HepG2 (cell line): ENCODE measurements around the gene FAM174C. TPM values are rescaled to one million over a fixed set of nuclear protein-coding genes. Genes with fewer than 3 reads are reported as not detected.

Experiments
- ATAC-seq: fragments of 200-7000 bp; cut with Tn5 transposase; 3 replicates; pipeline ENCODE4 v1.9.1; 2020; ENCODE audit warnings: mild to moderate bottlenecking, moderate library complexity
- BruUV-seq: library from RNA; stranded (reverse); fragments of 400-500 nt; replicated peaks from 2 replicates; lab custom pipeline; 2021; lab: Mats Ljungman, UMichigan
- CTCF ChIA-PET: fragments of 300-600 bp; formaldehyde crosslinking; extraction: SDS; loops from one replicate; lab custom pipeline; 2021; ENCODE audit warnings: low total read pairs, inconsistent platforms, low intra/inter-chr PET ratio; lab: Yijun Ruan, JAX
- POLR2A ChIA-PET: fragments of 350-600 bp; sonication (Branson Sonifier 250); formaldehyde crosslinking; loops from one replicate; lab custom pipeline; 2020; ENCODE audit warnings: antibody characterized with exemption, inconsistent platforms; lab: Yijun Ruan, JAX
- DNase-seq: peaks from one replicate; pipeline ENCODE4 v3.0.0-alpha.2; 2015; ENCODE audit warnings: low spot score
- FAIRE-seq: peaks from 3 replicates; lab custom pipeline; 2011; peaks lifted over from hg19 to GRCh38; lab: Jason Lieb, UNC
- H2AFZ ChIP-seq: one replicate; pipeline ENCODE4 v1.6.1; 2011; ENCODE audit warnings: low read length, inconsistent platforms
- H3K27ac ChIP-seq: fragments of 300-600 bp; 3 replicates; pipeline ENCODE4 v1.8.0; 2011; ENCODE audit warnings: mixed run types, mild to moderate bottlenecking, mixed read lengths, low read length, inconsistent platforms; ENCODE audit not compliant: insufficient read depth; ENCODE audit errors: extremely low read length
- H3K27me3 ChIP-seq, 2 experiments: fragments of 200-600 bp in 1 of 2; 2 replicates in 1 of 2; 3 replicates in 1 of 2; pipeline versions ENCODE4 v1.6.0 to v1.8.0; 2011; ENCODE audit warnings: low read length in 2 of 2, mild to moderate bottlenecking in 2 of 2, moderate library complexity in 2 of 2, inconsistent platforms in 1 of 2; ENCODE audit not compliant: insufficient read depth in 2 of 2, control insufficient read depth in 1 of 2
- H3K36me3 ChIP-seq, 2 experiments: fragments of 200-600 bp in 1 of 2; replicated peaks in 1 of 2; 2 replicates in 1 of 2; 3 replicates in 1 of 2; pipeline versions ENCODE4 v1.5.1 to v1.8.0; 2011; ENCODE audit warnings: low read length in 2 of 2, inconsistent platforms in 1 of 2; ENCODE audit not compliant: insufficient read depth in 2 of 2, control insufficient read depth in 1 of 2
- H3K4me1 ChIP-seq: 2 replicates; pipeline ENCODE4 v1.5.1; 2012; ENCODE audit warnings: low read length, inconsistent platforms; ENCODE audit not compliant: insufficient read depth
- H3K4me2 ChIP-seq: 2 replicates; pipeline ENCODE4 v1.6.0; 2011; ENCODE audit warnings: low read depth, low read length, inconsistent platforms
- H3K4me3 ChIP-seq, 3 experiments: fragments of 200-600 bp in 1 of 3; sonication (generic), shearing (Covaris generic) in 1 of 3; replicated peaks in 1 of 3; 2 replicates each; pipeline ENCODE4 v1.5.1; 2011 to 2016; ENCODE audit warnings: low read length in 3 of 3, inconsistent platforms in 2 of 3, low read depth in 2 of 3, mild to moderate bottlenecking in 2 of 3, control low read depth in 1 of 3, mixed read lengths in 1 of 3; ENCODE audit not compliant: insufficient read depth in 1 of 3
- H3K79me2 ChIP-seq: one replicate; pipeline ENCODE4 v1.6.1; 2011; ENCODE audit warnings: low read length, inconsistent platforms; ENCODE audit not compliant: insufficient read depth
- H3K9ac ChIP-seq: 2 replicates; pipeline ENCODE4 v1.6.0; 2011; ENCODE audit warnings: mild to moderate bottlenecking, low read depth, low read length, inconsistent platforms; ENCODE audit not compliant: insufficient read depth
- H3K9me3 ChIP-seq: 2 replicates; pipeline ENCODE4 v1.5.1; 2012; ENCODE audit warnings: mild to moderate bottlenecking, low read length
- H4K20me1 ChIP-seq: 2 replicates; pipeline ENCODE4 v1.6.0; 2011; ENCODE audit warnings: inconsistent platforms, mild to moderate bottlenecking, low read length, moderate library complexity; ENCODE audit not compliant: insufficient read depth
- NR2F2 ChIP-seq: IDR thresholded peaks from 2 replicates; pipeline ENCODE4 v1.6.1; 2012; ENCODE audit warnings: low read depth, inconsistent platforms, borderline replicate concordance
- PHF8 ChIP-seq: sonication (generic); formaldehyde crosslinking; IDR thresholded peaks from 2 replicates; pipeline ENCODE4 v1.5.0; 2020; ENCODE audit warnings: missing genetic modification reagents
- POLR2A ChIP-seq, 2 experiments: IDR thresholded peaks; 2 replicates each; pipeline ENCODE4 v1.6.1; 2011; ENCODE audit warnings: low read depth in 2 of 2, low read length in 2 of 2, mild to moderate bottlenecking in 1 of 2, moderate library complexity in 1 of 2; ENCODE audit not compliant: insufficient read depth in 1 of 2
- TAF15 ChIP-seq: fragments of 200-400 bp; formaldehyde crosslinking; IDR thresholded peaks from one replicate; pipeline ENCODE4 v1.6.1; 2018; ENCODE audit warnings: mild to moderate bottlenecking, low read depth, low read length; ENCODE audit not compliant: poor library complexity, severe bottlenecking
- TRIM24 ChIP-seq: sonication (generic); formaldehyde crosslinking; IDR thresholded peaks from 2 replicates; pipeline ENCODE4 v1.8.0; 2022; ENCODE audit warnings: mild to moderate bottlenecking, missing genetic modification reagents
- WGBS: methylation state at CpG from one replicate; pipeline ENCODE4 v1.1.6; 2017; ENCODE audit warnings: low lambda C conversion rate; 5-methylcytosine and 5-hydroxymethylcytosine counted together
- in situ Hi-C: cut with HindIII; loops from 2 replicates; pipeline ENCODE4 v1.10.0; 2017; ENCODE audit warnings: low pct_unique_long_range_greater_than_20kb; ENCODE audit not compliant: extremely low pct_ligation_motif_present
- intact Hi-C: fragments of 100-400 bp; cut with micrococcal nuclease; formaldehyde crosslinking; loops from one replicate; pipeline ENCODE4 v1.10.0; 2022; ENCODE audit not compliant: unreplicated experiment
- polyA plus RNA-seq, 8 experiments: library from polyadenylated mRNA; depleted of rRNA in 3 of 8; stranded (reverse) in 7 of 8; unstranded in 1 of 8; fragments of >200 nt; fragmentation: Illumina TruSeq in 4 of 8; extraction: Trizol in 4 of 8; gene quantifications; 2 replicates each; pipeline versions ENCODE4 v1.2.1 to v1.2.3, GENCODE V29; 2011 to 2016; ENCODE audit warnings: low read depth in 4 of 8, missing spikeins in 1 of 8, mixed read lengths in 1 of 8; ENCODE audit not compliant: insufficient read depth in 1 of 8
- total RNA-seq, 5 experiments: library from RNA; depleted of rRNA; stranded (reverse); fragments of >200 nt; fragmentation: Illumina TruSeq; extraction: Trizol; gene quantifications; 2 replicates each; pipeline ENCODE4 v1.2.3, GENCODE V29; 2016; ENCODE audit warnings: low read depth in 1 of 5
- TF ChIP-seq, protein P1 (sequence below): sonication (generic); formaldehyde crosslinking; IDR thresholded peaks from 2 replicates; pipeline ENCODE4 v1.8.1; 2023; ENCODE audit warnings: mild to moderate bottlenecking, missing genetic modification reagents
- TF ChIP-seq, protein P2 (sequence below): sonication (generic); formaldehyde crosslinking; IDR thresholded peaks from 2 replicates; pipeline ENCODE4 v1.4.0; 2020; ENCODE audit warnings: missing genetic modification reagents
- TF ChIP-seq, protein P3 (sequence below): sonication (generic); formaldehyde crosslinking; IDR thresholded peaks from 2 replicates; pipeline ENCODE4 v1.5.1; 2020; ENCODE audit warnings: missing genetic modification reagents, mild to moderate bottlenecking, borderline replicate concordance
- TF ChIP-seq, protein P4 (sequence below): sonication (generic); formaldehyde crosslinking; IDR thresholded peaks from 2 replicates; pipeline ENCODE4 v1.4.0; 2020; ENCODE audit warnings: mild to moderate bottlenecking, missing genetic modification reagents
- TF ChIP-seq, protein P5 (sequence below): sonication (generic); formaldehyde crosslinking; IDR thresholded peaks from 2 replicates; pipeline ENCODE4 v1.4.0; 2020; ENCODE audit warnings: mild to moderate bottlenecking, missing genetic modification reagents

FAM174C gene
- total and polyA plus RNA-seq, 2 of the 13 experiments (the other 11 are each of a cell fraction or from before 2014, with no cell fraction given): 19.5 to 31.3 TPM

DNA sequence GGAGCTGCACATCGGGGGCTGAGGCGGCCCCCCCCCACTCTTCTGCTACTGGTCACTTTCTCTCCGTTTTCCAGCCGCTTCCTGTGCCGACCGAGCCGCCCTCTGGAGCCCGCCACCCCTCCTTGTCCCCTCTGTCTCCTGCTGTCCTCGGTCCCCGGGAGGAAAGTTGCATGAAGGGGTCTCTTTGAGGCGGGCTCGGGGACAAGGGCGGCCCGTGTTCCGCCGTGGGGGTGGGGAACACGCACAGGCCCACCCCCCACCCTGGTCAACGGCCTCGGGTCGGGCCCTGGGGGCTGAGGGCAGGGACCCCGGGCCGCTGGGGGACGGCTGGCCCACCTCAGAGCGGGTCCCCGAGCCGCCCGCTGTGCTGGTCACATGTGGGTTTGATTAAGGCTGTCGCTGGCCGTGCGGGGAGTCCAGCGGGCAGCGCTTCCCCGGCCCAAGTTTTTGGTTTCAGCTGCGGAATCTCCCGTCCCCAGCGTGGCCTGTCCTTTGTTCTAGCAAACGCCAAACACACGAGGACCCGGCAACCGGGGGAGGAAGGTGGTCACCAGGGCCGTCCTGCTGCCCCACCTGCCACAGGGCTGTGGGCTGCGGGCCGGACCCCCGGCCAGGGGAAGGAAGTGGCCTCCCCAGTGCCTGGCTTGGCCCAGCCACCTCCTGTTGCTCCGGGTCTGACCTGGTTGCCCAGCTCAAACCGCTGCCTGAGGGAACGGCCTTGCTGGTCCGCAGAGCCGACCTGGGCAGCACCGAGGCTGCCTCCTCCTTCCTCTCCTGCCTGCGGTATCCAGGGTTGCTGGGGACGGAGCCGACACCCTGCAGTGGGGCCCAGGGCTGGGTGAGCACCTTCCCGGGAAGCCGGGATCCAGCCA is 12.3 kb downstream of the FAM174C start (continued):
- TF ChIP-seq, protein P1, sequence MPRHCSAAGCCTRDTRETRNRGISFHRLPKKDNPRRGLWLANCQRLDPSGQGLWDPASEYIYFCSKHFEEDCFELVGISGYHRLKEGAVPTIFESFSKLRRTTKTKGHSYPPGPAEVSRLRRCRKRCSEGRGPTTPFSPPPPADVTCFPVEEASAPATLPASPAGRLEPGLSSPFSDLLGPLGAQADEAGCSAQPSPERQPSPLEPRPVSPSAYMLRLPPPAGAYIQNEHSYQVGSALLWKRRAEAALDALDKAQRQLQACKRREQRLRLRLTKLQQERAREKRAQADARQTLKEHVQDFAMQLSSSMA (CRISPR knock-in tag): no peak
- TF ChIP-seq, protein P2, sequence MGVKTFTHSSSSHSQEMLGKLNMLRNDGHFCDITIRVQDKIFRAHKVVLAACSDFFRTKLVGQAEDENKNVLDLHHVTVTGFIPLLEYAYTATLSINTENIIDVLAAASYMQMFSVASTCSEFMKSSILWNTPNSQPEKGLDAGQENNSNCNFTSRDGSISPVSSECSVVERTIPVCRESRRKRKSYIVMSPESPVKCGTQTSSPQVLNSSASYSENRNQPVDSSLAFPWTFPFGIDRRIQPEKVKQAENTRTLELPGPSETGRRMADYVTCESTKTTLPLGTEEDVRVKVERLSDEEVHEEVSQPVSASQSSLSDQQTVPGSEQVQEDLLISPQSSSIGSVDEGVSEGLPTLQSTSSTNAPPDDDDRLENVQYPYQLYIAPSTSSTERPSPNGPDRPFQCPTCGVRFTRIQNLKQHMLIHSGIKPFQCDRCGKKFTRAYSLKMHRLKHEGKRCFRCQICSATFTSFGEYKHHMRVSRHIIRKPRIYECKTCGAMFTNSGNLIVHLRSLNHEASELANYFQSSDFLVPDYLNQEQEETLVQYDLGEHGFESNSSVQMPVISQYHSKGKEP (CRISPR knock-in tag): no peak
- no peak for TF ChIP-seq NR2F2

DNA sequence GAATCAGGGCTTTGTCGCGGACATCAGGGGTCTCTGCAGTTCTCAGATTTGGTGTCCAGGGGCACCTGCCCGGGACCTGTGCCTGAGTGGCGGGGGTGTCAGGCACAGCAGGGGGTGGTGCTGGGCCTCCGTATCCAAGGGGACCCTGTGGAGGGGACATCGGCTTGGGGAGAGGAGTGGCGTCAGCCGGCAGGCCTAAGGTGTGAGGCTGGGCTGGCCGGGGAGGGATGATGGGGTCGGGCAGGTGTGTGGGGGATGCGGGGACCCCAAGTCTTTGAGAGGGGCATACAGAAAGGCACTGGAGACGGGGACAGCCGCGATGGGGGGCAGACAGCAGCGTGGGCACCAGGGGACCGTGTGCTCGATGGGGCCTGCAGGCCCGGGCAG is 12.9 kb downstream of the FAM174C start:
- BruUV-seq: no TSS peak
- in situ Hi-C loops: no loop called here
- H3K4me2 ChIP-seq: peak overlapping the region; percentile 81
- peaks cover 46% of the 10 kb centered on the region for H3K79me2 ChIP-seq
- WGBS: 90% methylated on average over 15 of the region's 18 CpGs
- H3K27me3 ChIP-seq: no peaks in the 10 kb centered on the region; a peak in 1 of 5 replicates
- peaks cover 0 to 3% of the 10 kb centered on the region in 2 experiments; a peak in 1 of 5 replicates for H3K36me3 ChIP-seq
- TF ChIP-seq, protein P3, sequence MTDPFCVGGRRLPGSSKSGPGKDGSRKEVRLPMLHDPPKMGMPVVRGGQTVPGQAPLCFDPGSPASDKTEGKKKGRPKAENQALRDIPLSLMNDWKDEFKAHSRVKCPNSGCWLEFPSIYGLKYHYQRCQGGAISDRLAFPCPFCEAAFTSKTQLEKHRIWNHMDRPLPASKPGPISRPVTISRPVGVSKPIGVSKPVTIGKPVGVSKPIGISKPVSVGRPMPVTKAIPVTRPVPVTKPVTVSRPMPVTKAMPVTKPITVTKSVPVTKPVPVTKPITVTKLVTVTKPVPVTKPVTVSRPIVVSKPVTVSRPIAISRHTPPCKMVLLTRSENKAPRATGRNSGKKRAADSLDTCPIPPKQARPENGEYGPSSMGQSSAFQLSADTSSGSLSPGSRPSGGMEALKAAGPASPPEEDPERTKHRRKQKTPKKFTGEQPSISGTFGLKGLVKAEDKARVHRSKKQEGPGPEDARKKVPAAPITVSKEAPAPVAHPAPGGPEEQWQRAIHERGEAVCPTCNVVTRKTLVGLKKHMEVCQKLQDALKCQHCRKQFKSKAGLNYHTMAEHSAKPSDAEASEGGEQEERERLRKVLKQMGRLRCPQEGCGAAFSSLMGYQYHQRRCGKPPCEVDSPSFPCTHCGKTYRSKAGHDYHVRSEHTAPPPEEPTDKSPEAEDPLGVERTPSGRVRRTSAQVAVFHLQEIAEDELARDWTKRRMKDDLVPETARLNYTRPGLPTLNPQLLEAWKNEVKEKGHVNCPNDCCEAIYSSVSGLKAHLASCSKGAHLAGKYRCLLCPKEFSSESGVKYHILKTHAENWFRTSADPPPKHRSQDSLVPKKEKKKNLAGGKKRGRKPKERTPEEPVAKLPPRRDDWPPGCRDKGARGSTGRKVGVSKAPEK (CRISPR knock-in tag): no peak
- TF ChIP-seq TAF15: peak; percentile 17
- TF ChIP-seq POLR2A (IDR thresholded peaks at IDR 0.05; ENCODE audit: insufficient read depth in 1 of 2, low read depth in 2 of 2, low read length in 2 of 2): 0 out of 4 replicates have a peak, but pooled peaks of 1 of the 2 experiments have one; percentile 9
- TF ChIP-seq TRIM24 (CRISPR knock-in tag): no peak
- TF ChIP-seq, protein P4, sequence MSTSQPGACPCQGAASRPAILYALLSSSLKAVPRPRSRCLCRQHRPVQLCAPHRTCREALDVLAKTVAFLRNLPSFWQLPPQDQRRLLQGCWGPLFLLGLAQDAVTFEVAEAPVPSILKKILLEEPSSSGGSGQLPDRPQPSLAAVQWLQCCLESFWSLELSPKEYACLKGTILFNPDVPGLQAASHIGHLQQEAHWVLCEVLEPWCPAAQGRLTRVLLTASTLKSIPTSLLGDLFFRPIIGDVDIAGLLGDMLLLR (CRISPR knock-in tag): no peak
- TF ChIP-seq, protein P5, sequence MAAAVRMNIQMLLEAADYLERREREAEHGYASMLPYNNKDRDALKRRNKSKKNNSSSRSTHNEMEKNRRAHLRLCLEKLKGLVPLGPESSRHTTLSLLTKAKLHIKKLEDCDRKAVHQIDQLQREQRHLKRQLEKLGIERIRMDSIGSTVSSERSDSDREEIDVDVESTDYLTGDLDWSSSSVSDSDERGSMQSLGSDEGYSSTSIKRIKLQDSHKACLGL (CRISPR knock-in tag): 0 out of 2 replicates have a peak, but pooled peaks have one; percentile 43
- TF ChIP-seq PHF8 (CRISPR knock-in tag): no peak
- ATAC-seq (no peak), FAIRE-seq (no peak), DNase-seq (no peak)
- intact Hi-C loops: no loop called here
- CTCF ChIA-PET: no interaction called here
- peak overlapping the region; percentile 12 for H3K27ac ChIP-seq
- peak overlapping the region in 2 of 3 experiments; percentile 75 to 89; a peak in 3 of 6 replicates for H3K4me3 ChIP-seq
- no peaks in the 10 kb centered on the region for H3K9me3 ChIP-seq
- peaks cover 82% of the 10 kb centered on the region for H3K4me1 ChIP-seq
- H4K20me1 ChIP-seq: no peaks in the 10 kb centered on the region
- POLR2A ChIA-PET: interaction anchor here (1.7 kb wide), 1 partner anchor 16 kb away, joined by 4 read pairs; no protein-coding TSS in a partner anchor
- H3K9ac ChIP-seq: peak overlapping the region; percentile 71
- H2AFZ ChIP-seq: no peak overlapping the region
